Measurements from ENCODE around the gene HEPN1.

HEPN1 gene

GRCh38 chr11:124877910-124878758, 40.9 kb upstream of the HEPN1 start:
- TF ChIP-seq ZBTB7A (IDR thresholded peaks at IDR 0.05; ENCODE audit: low read depth) = no peak
- no peak for TF ChIP-seq TCF12 (IDR thresholded peaks at IDR 0.05; ENCODE audit: low read depth)
- no peak for TF ChIP-seq NFIC (IDR thresholded peaks at IDR 0.05)
- no peak for TF ChIP-seq CREB1 (IDR thresholded peaks at IDR 0.05; ENCODE audit: low read depth)
- no peak for TF ChIP-seq RAD21 (IDR thresholded peaks at IDR 0.05; ENCODE audit: low read depth)
- TF ChIP-seq CEBPB (IDR thresholded peaks at IDR 0.05) = no peak
- TF ChIP-seq, protein P1, sequence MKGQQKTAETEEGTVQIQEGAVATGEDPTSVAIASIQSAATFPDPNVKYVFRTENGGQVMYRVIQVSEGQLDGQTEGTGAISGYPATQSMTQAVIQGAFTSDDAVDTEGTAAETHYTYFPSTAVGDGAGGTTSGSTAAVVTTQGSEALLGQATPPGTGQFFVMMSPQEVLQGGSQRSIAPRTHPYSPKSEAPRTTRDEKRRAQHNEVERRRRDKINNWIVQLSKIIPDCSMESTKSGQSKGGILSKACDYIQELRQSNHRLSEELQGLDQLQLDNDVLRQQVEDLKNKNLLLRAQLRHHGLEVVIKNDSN (IDR thresholded peaks at IDR 0.05) = no peak
- no peak for TF ChIP-seq MAX (IDR thresholded peaks at IDR 0.05)
- no peak for TF ChIP-seq YY1 (IDR thresholded peaks at IDR 0.05; ENCODE audit: low read depth)
- TF ChIP-seq EGR1 (IDR thresholded peaks at IDR 0.05) = no peak
- no peak for TF ChIP-seq TEAD4 (IDR thresholded peaks at IDR 0.05)
- no peak for TF ChIP-seq EP300 (IDR thresholded peaks at IDR 0.05; ENCODE audit: borderline replicate concordance)
- TF ChIP-seq FOXM1 (IDR thresholded peaks at IDR 0.05; ENCODE audit: borderline replicate concordance, low read depth) = no peak
- no peak for TF ChIP-seq TAF1 (IDR thresholded peaks at IDR 0.05; ENCODE audit: low read depth)
- no peak for TF ChIP-seq REST (IDR thresholded peaks at IDR 0.05; ENCODE audit: low read depth)

DNA sequence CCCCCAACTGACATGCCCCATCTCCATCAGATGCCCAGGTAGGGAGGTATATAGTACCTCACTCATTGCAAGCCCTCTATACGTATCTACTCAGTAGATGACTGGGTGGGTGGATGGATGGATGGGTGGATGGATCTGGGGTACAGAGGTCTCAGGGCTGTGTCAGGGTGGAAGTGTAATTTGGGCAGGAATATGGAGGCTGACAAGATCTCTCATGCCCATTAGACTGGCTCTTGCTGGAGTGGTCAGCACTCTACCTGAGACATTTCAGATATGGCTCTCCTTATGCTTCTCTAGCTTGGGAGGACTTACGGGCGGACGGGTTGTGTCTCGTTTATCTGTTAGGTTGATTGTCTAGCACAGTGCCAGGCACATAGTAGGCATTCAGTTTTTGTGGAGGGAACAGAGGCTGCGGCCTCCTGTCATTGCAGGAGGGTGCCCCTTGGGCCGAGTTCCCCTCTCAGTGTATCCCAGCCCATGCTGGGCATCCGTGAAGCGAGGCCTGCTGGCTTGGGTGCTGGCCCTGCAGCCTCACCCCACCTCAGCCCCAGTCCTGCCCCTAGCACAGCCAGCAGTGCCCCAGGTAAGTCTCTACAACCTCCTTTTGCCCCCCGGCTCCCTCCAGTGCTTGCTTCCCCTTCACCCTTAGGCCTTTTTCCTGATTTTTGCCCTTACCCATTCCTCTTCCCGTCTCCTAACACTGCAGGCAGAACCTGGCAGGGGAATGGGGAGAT, 40.1 kb upstream of the HEPN1 start:
- TF ChIP-seq YY1 (IDR thresholded peaks at IDR 0.05; ENCODE audit: low read depth) = no peak
- no peak for TF ChIP-seq RAD21 (IDR thresholded peaks at IDR 0.05; ENCODE audit: low read depth)
- TF ChIP-seq EP300 (IDR thresholded peaks at IDR 0.05; ENCODE audit: borderline replicate concordance) = no peak
- TF ChIP-seq TCF12 (IDR thresholded peaks at IDR 0.05; ENCODE audit: low read depth) = no peak
- TF ChIP-seq FOXM1 (IDR thresholded peaks at IDR 0.05; ENCODE audit: borderline replicate concordance, low read depth) = no peak
- no peak for TF ChIP-seq MAX (IDR thresholded peaks at IDR 0.05)
- no peak for TF ChIP-seq ZBTB7A (IDR thresholded peaks at IDR 0.05; ENCODE audit: low read depth)

DNA sequence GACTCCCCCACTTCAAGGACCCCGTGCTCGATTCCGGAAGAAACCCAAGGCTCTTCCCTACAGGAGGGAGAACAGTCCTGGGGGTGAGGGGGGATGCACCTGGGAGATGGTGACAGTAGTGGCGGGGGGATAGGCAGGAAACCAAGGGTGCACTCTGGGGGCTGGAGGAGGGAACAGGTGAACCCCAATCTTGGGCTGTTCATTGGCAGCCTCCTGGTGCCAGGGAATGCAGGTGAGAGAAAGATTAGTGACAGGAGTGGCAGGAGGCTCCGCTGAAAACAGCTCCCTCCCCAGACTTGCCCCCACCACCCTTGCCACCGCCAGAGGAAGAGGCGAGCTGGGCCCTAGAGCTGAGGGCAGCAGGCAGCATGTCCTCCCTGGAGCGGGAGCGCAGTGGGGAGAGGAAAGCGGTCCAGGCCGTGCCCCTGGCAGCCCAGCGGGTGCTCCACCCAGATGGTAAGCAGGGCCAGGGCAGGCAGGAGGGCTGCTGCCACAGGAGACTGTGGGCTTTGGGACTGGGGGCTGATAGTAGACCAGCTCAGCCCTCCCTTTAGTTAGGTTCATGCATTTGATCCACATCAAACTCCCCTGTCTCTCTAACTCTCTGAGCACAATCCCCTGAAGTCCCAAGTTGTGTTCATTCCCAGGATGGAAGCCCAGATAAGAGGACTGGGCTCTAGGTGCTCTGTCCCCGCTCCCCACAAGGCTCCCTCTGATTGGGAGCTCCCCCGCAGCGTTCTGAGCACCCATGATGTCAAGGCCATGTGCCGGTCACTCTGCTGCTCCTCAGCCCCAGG, 39.4 kb upstream of the HEPN1 start:
- no peak for TF ChIP-seq REST (IDR thresholded peaks at IDR 0.05; ENCODE audit: low read depth)
- TF ChIP-seq, protein P1 (IDR thresholded peaks at IDR 0.05) = no peak
- TF ChIP-seq EGR1 (IDR thresholded peaks at IDR 0.05) = no peak
- TF ChIP-seq YY1 (IDR thresholded peaks at IDR 0.05; ENCODE audit: low read depth) = no peak
- no peak for TF ChIP-seq TCF12 (IDR thresholded peaks at IDR 0.05; ENCODE audit: low read depth)
- no peak for TF ChIP-seq EP300 (IDR thresholded peaks at IDR 0.05; ENCODE audit: borderline replicate concordance)
- TF ChIP-seq NFIC (IDR thresholded peaks at IDR 0.05) = no peak
- no peak for TF ChIP-seq CREB1 (IDR thresholded peaks at IDR 0.05; ENCODE audit: low read depth)
- TF ChIP-seq MAX (IDR thresholded peaks at IDR 0.05) = no peak
- TF ChIP-seq ZBTB7A (IDR thresholded peaks at IDR 0.05; ENCODE audit: low read depth) = no peak

DNA sequence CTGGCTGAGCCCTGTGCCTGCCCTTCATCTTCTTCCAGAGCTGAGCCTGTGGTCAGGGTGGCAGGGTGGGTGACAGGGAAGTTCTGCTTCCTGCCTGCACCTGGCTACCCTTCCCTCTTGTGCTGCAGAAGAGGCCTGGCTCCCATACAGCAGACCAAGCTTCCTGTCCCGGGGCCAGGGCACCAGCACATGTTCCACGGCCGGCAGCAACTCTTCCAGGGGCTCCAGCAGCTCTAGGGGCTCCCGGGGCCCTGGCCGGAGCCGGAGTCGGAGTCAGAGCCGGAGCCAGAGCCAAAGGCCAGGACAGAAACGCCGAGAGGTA, 38.8 kb upstream of the HEPN1 start:
- TF ChIP-seq EP300 (IDR thresholded peaks at IDR 0.05; ENCODE audit: borderline replicate concordance) (no peak), RAD21 (IDR thresholded peaks at IDR 0.05; ENCODE audit: low read depth) (no peak), TCF12 (IDR thresholded peaks at IDR 0.05; ENCODE audit: low read depth) (no peak), REST (IDR thresholded peaks at IDR 0.05; ENCODE audit: low read depth) (no peak), MAX (IDR thresholded peaks at IDR 0.05) (no peak), YY1 (IDR thresholded peaks at IDR 0.05; ENCODE audit: low read depth) (no peak), NFIC (IDR thresholded peaks at IDR 0.05) (no peak), CEBPB (IDR thresholded peaks at IDR 0.05) (no peak), TAF1 (IDR thresholded peaks at IDR 0.05; ENCODE audit: low read depth) (no peak), TEAD4 (IDR thresholded peaks at IDR 0.05) (no peak), CREB1 (IDR thresholded peaks at IDR 0.05; ENCODE audit: low read depth) (no peak), FOXM1 (IDR thresholded peaks at IDR 0.05; ENCODE audit: borderline replicate concordance, low read depth) (no peak), EGR1 (IDR thresholded peaks at IDR 0.05) (no peak), ZBTB7A (IDR thresholded peaks at IDR 0.05; ENCODE audit: low read depth) (no peak)
- TF ChIP-seq, protein P1 (IDR thresholded peaks at IDR 0.05) = no peak
